DND-41 (cell line): ENCODE measurements around the gene FCHO2.

ENCODE experiments used
- ATAC-seq: fragments of 200-7000 bp; cut with Tn5 transposase; 3 replicates; pipeline ENCODE4 v1.9.1; 2021; ENCODE audit warnings: low read depth; ENCODE audit not compliant: insufficient read depth
- DNase-seq: peaks from one replicate; pipeline ENCODE4 v3.0.0-alpha.2; 2020
- H2AFZ ChIP-seq: 2 replicates; pipeline ENCODE4 v1.6.0; 2012; ENCODE audit warnings: low read depth, low read length
- H3K27ac ChIP-seq: 2 replicates; pipeline ENCODE4 v1.5.1; 2012; ENCODE audit warnings: low read length, inconsistent platforms
- H3K27me3 ChIP-seq: fragments of 200-600 bp; sonication (generic); 2 replicates; pipeline ENCODE4 v1.6.0; 2012; ENCODE audit warnings: low read length, mild to moderate bottlenecking, inconsistent platforms; ENCODE audit not compliant: insufficient read depth, poor library complexity
- H3K36me3 ChIP-seq: 2 replicates; pipeline ENCODE4 v1.5.1; 2012; ENCODE audit warnings: low read length, inconsistent platforms; ENCODE audit not compliant: insufficient read depth
- H3K4me1 ChIP-seq: 2 replicates; pipeline ENCODE4 v1.5.1; 2012; ENCODE audit warnings: mild to moderate bottlenecking, low read length; ENCODE audit not compliant: insufficient read depth
- H3K4me2 ChIP-seq: 2 replicates; pipeline ENCODE4 v1.6.0; 2012; ENCODE audit warnings: mild to moderate bottlenecking, moderate library complexity, low read length, inconsistent platforms; ENCODE audit not compliant: insufficient read depth
- H3K4me3 ChIP-seq, 2 experiments: fragments of 200-600 bp in 1 of 2; shearing (Covaris generic) in 1 of 2; 2 replicates each; pipeline ENCODE4 v1.5.1; 2012 to 2016; ENCODE audit warnings: inconsistent platforms in 2 of 2, low read length in 2 of 2, mild to moderate bottlenecking in 2 of 2, low read depth in 1 of 2, moderate library complexity in 1 of 2
- H3K79me2 ChIP-seq: 2 replicates; pipeline ENCODE4 v1.6.0; 2012; ENCODE audit warnings: low read length, inconsistent platforms; ENCODE audit not compliant: insufficient read depth
- H3K9ac ChIP-seq: 2 replicates; pipeline ENCODE4 v1.6.0; 2012; ENCODE audit warnings: low read depth, mild to moderate bottlenecking, inconsistent platforms, low read length, moderate library complexity
- H3K9me3 ChIP-seq: 2 replicates; pipeline ENCODE4 v1.5.1; 2012; ENCODE audit warnings: low read length, moderate library complexity, mild to moderate bottlenecking, inconsistent platforms; ENCODE audit not compliant: insufficient read depth, severe bottlenecking
- H4K20me1 ChIP-seq: 2 replicates; pipeline ENCODE4 v1.6.0; 2012; ENCODE audit warnings: low read length; ENCODE audit not compliant: insufficient read depth
- EZH2 ChIP-seq: IDR thresholded peaks from 3 replicates; pipeline ENCODE4 v1.6.1; 2012; ENCODE audit warnings: borderline replicate concordance, low read depth, mild to moderate bottlenecking, moderate library complexity, low read length, inconsistent platforms; ENCODE audit not compliant: severe bottlenecking
- TF ChIP-seq, protein P1 (sequence below): IDR thresholded peaks from 2 replicates; pipeline ENCODE4 v1.5.1; 2012; ENCODE audit warnings: borderline replicate concordance, low read length, moderate library complexity, mild to moderate bottlenecking; ENCODE audit not compliant: poor library complexity, severe bottlenecking; ENCODE audit errors: extremely low read depth

Gene FCHO2

DNA sequence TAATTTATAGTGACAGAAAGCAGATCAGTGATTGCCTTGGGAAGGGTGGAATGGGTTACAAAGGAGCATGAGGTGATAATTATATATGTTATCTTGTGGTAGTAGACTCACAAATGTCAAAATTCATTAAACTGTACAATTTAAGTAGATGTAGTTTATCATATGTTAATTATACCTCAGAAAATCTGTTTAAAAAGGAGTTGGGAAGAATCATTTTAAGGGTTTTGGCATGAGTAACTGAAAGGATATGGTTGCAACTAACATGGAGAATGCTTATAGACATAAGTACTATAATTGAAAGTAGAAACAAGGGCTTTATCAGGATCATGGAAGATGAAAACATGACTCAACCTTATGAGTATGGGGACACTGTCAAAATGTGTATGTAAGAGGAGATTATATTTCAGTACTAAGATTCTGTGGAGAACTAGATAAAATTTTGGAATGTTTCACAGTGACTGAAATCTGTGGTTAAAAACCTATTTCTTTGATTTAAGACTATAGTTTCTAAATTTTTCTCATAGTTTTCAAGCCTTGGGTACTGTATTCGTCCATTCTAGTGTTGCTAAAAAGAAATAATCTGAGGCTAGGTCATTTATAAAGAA lies 73.3 kb downstream of the FCHO2 start:
- Histone ChIP-seq H3K9ac (no peak overlapping the region), H3K4me2 (no peak overlapping the region), H3K36me3 (no peaks in the 10 kb centered on the region), H3K4me3 (no peak overlapping the region), H4K20me1 (no peaks in the 10 kb centered on the region), H3K79me2 (no peaks in the 10 kb centered on the region), H3K27me3 (peaks cover 5% of the 10 kb centered on the region), H3K27ac (no peak overlapping the region), H3K9me3 (no peaks in the 10 kb centered on the region), H3K4me1 (no peaks in the 10 kb centered on the region), H2AFZ (no peak overlapping the region)
- ATAC-seq (no peak), DNase-seq (no peak)
- no peak for TF ChIP-seq EZH2
- TF ChIP-seq, protein P1, sequence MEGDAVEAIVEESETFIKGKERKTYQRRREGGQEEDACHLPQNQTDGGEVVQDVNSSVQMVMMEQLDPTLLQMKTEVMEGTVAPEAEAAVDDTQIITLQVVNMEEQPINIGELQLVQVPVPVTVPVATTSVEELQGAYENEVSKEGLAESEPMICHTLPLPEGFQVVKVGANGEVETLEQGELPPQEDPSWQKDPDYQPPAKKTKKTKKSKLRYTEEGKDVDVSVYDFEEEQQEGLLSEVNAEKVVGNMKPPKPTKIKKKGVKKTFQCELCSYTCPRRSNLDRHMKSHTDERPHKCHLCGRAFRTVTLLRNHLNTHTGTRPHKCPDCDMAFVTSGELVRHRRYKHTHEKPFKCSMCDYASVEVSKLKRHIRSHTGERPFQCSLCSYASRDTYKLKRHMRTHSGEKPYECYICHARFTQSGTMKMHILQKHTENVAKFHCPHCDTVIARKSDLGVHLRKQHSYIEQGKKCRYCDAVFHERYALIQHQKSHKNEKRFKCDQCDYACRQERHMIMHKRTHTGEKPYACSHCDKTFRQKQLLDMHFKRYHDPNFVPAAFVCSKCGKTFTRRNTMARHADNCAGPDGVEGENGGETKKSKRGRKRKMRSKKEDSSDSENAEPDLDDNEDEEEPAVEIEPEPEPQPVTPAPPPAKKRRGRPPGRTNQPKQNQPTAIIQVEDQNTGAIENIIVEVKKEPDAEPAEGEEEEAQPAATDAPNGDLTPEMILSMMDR, result no peak

DNA sequence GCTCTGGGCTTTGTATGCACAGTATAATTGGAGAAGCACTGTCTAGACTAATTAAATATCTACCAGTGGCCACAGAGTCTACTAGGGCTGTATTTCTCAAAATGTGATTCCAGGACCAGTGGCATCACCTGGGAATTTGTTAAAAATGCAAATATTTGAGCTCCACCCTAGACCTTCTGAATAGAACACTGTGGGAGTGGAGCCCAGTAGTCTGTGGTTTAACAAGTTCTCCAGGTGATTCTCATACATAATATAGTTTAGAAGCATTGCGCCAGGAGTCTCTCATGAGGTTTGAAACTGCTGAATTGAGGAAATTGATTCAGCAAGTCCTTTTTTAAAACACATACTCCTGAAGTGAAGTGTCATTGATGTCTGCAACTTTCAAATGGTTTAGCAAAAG lies 74.7 kb downstream of the FCHO2 start:
- no peaks in the 10 kb centered on the region for H3K79me2 ChIP-seq
- H3K27ac ChIP-seq, result no peak overlapping the region
- no peak overlapping the region for H3K4me3 ChIP-seq
- TF ChIP-seq, protein P1, result no peak
- no peak for TF ChIP-seq EZH2
- ATAC-seq (no peak), DNase-seq (no peak)
- no peak overlapping the region for H3K9ac ChIP-seq
- H3K36me3 ChIP-seq, result no peaks in the 10 kb centered on the region
- H2AFZ ChIP-seq, result no peak overlapping the region
- no peaks in the 10 kb centered on the region for H3K4me1 ChIP-seq
- H4K20me1 ChIP-seq, result no peaks in the 10 kb centered on the region
- peaks cover 5% of the 10 kb centered on the region for H3K27me3 ChIP-seq
- no peak overlapping the region for H3K4me2 ChIP-seq
- no peaks in the 10 kb centered on the region for H3K9me3 ChIP-seq

DNA sequence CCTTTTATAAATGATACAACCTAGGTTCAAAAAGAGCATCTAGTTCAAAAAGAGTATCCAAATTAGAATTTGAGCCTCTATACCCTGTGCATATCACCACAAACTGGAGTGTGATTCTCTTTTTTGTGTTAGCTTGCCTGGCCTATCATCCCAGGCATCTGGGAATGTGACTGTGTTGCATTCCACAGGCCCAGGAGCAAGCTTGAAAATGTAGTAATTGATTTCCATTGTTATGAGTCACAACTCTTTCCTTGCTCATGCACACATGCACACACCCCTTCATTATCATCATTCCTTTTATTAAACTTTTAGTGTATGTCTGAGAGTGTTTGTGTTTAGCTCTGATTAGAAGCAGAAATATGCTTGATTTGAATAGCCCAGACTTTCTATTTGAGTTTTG lies 75.2 kb downstream of the FCHO2 start:
- H3K9me3 ChIP-seq, result no peaks in the 10 kb centered on the region
- no peak overlapping the region for H2AFZ ChIP-seq
- no peak overlapping the region for H3K4me3 ChIP-seq
- ATAC-seq (no peak), DNase-seq (no peak)
- no peak for TF ChIP-seq EZH2
- TF ChIP-seq, protein P1, result no peak
- no peaks in the 10 kb centered on the region for H3K79me2 ChIP-seq
- H3K27me3 ChIP-seq, result peaks cover 5% of the 10 kb centered on the region
- H3K4me2 ChIP-seq, result no peak overlapping the region
- no peak overlapping the region for H3K9ac ChIP-seq
- H3K27ac ChIP-seq, result no peak overlapping the region
- no peaks in the 10 kb centered on the region for H4K20me1 ChIP-seq
- no peaks in the 10 kb centered on the region for H3K4me1 ChIP-seq
- no peaks in the 10 kb centered on the region for H3K36me3 ChIP-seq

DNA sequence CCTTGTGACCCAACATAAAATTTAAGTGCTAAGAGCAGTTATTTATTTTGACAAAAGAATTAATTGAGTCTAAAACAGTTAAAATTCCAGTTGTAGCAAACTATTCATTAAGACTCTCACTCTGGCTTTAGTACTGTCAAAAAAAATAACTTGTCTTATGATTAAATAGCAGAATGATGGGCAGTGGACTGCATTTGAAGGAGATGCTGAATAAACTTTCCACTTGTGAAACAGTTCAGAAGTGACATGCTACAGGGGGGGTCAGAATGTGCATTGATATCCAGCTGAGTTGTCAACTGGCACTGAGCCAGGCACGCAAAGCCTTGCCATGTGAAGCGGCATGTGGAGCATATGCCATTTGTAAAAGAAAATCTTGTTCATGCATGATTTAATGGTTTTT lies 76.0 kb downstream of the FCHO2 start:
- DNase-seq, result no peak
- Histone ChIP-seq H3K27me3 (peaks cover 5% of the 10 kb centered on the region), H3K4me2 (no peak overlapping the region), H3K27ac (no peak overlapping the region), H3K79me2 (no peaks in the 10 kb centered on the region), H3K4me3 (no peak overlapping the region), H3K9ac (no peak overlapping the region), H3K4me1 (no peaks in the 10 kb centered on the region), H2AFZ (no peak overlapping the region), H3K9me3 (no peaks in the 10 kb centered on the region), H3K36me3 (no peaks in the 10 kb centered on the region), H4K20me1 (no peaks in the 10 kb centered on the region)
- TF ChIP-seq, protein P1, result no peak
- TF ChIP-seq EZH2, result no peak
- ATAC-seq, result no peak
